ENCODE data around the gene HHLA2. TPM values are rescaled to one million over a fixed set of nuclear protein-coding genes. Genes with fewer than 3 reads are reported as not detected.

HHLA2 gene
- total and polyA plus RNA-seq, 5 donors from 2014 or later: 0.74 TPM; not detected in 4

DNA sequence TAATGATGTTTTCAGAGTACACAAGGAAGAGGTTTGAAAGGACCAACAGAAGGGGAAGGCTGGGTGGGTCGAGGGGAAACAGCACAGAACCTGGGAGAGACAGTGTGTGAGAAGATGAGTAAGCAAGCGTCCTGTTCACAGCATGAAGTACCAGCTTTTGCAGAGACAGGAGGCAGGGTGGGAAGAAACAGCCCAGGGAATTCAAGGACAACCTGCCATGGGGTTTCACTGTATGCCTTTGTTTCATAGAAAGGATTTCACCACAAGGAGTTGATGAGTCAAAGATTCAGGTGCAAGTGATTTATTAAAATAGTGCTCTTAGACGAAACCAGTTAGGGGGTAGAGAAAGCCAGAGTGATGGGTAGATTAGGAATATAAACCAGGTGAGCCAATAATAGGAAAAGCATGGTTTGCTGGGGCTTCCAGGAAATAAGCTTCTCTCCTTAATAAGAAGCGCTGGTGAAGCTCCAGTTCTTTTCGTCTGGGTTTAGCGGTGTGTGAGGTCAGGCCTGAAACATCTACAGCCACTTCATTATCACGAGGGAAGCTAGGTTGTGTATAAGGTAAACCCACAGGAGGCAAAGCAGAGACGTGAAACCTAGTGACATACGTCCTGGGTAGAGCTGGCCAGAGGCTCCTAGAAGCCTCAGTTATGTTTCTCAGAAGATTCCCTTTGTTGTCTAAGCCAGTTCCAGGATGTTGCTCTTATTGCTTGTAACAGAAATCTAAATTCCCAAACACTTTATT lies 3.9 kb downstream of the HHLA2 start:
- no peak overlapping the region for H3K4me3 ChIP-seq (ENCODE audit: low read depth, low read length)
- H3K4me3 Mint-ChIP-seq: no peak overlapping the region

DNA sequence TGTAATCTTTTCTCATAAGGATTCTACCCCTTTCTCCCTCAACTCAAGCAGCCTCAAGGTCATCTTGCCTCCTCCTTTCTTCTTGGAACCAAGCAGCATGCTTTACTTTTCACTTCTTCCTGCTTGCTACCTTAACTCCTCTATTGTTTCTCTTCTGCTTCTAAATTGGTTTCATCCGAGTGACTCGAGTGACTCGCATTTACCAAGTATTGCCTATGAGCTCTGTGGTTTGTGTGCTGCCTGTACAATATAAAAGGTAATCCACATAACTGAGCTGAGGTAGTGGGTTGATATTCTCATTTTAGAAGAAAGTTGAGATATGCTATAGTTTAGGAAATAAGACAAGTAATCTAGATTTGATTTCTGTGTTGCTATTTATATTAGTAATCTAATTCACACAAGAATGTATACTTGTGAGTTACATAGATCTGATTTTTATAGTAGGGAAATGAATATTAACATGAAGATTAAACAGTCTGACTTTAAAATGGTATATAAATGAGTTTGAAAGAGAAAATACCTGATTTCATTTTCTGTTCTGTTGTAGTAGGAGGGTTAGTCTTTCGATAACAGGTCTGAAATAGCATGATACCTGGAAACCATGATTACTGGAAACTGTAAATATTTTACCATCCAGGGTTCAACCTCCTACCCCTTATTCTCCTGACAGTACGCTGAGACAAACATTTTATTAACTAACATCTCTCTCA lies 5.5 kb downstream of the HHLA2 start:
- Histone ChIP-seq H3K36me3 (ENCODE audit: control insufficient read depth, insufficient read depth, low read length) (no peaks in the 10 kb centered on the region), H3K4me1 (ENCODE audit: control insufficient read depth, insufficient read depth, low read length, poor library complexity, severe bottlenecking) (peaks cover 8% of the 10 kb centered on the region), H3K9me3 (ENCODE audit: control insufficient read depth in 2 of 2, low read length in 2 of 2) (no peaks in the 10 kb centered on the region), H3K27ac (ENCODE audit: insufficient read depth, low read length, poor library complexity, severe bottlenecking) (no peak overlapping the region), H3K27me3 (ENCODE audit: control insufficient read depth, insufficient read depth, low read length) (no peaks in the 10 kb centered on the region), H3K4me3 (ENCODE audit: low read depth, low read length) (peak overlapping the region; percentile 45)
- H3K36me3 Mint-ChIP-seq: no peaks in the 10 kb centered on the region
- peaks cover 0 to 1% (median 0%) of the 10 kb centered on the region in 7 donors for H3K9me3 Mint-ChIP-seq
- H3K27ac Mint-ChIP-seq: peak overlapping the region; percentile 2 to 39 (median 3)
- peaks cover 16 to 32% (median 22%) of the 10 kb centered on the region in 4 donors for H3K4me1 Mint-ChIP-seq
- H3K4me3 Mint-ChIP-seq: peak overlapping the region; percentile 2 to 63 (median 12)
- peak in 1 of 3 donors; percentile 70 for DNase-seq
- no peaks in the 10 kb centered on the region for H3K27me3 Mint-ChIP-seq
- peak in 1 of 2 donors; percentile 72 for ATAC-seq (ENCODE audit: low read depth in 2 of 2)

More for the DNA sequence above, 3.9 kb downstream of the HHLA2 start:
- DNase-seq (peak in 1 of 3 donors; percentile 22), ATAC-seq (ENCODE audit: low read depth in 2 of 2) (no peak)
- H3K27ac ChIP-seq (ENCODE audit: insufficient read depth, low read length, poor library complexity, severe bottlenecking): no peak overlapping the region
- no peaks in the 10 kb centered on the region for H3K27me3 ChIP-seq (ENCODE audit: control insufficient read depth, insufficient read depth, low read length)
- no peaks in the 10 kb centered on the region for H3K36me3 ChIP-seq (ENCODE audit: control insufficient read depth, insufficient read depth, low read length)
- H3K27me3 Mint-ChIP-seq: no peaks in the 10 kb centered on the region
- peaks cover 8% of the 10 kb centered on the region for H3K4me1 ChIP-seq (ENCODE audit: control insufficient read depth, insufficient read depth, low read length, poor library complexity, severe bottlenecking)
- H3K9me3 Mint-ChIP-seq: peaks cover 0 to 1% (median 0%) of the 10 kb centered on the region in 7 donors
- no peaks in the 10 kb centered on the region for H3K9me3 ChIP-seq (ENCODE audit: control insufficient read depth in 2 of 2, low read length in 2 of 2)
- no peaks in the 10 kb centered on the region for H3K36me3 Mint-ChIP-seq
- no peak overlapping the region for H3K27ac Mint-ChIP-seq
- H3K4me1 Mint-ChIP-seq: peaks cover 19 to 32% (median 22%) of the 10 kb centered on the region in 4 donors

- Histone ChIP-seq H3K4me3 (ENCODE audit: low read depth, low read length) (peak overlapping the region; percentile 45), H3K27me3 (ENCODE audit: control insufficient read depth, insufficient read depth, low read length) (no peaks in the 10 kb centered on the region), H3K36me3 (ENCODE audit: control insufficient read depth, insufficient read depth, low read length) (no peaks in the 10 kb centered on the region), H3K27ac (ENCODE audit: insufficient read depth, low read length, poor library complexity, severe bottlenecking) (no peak overlapping the region), H3K9me3 (ENCODE audit: control insufficient read depth in 2 of 2, low read length in 2 of 2) (no peaks in the 10 kb centered on the region), H3K4me1 (ENCODE audit: control insufficient read depth, insufficient read depth, low read length, poor library complexity, severe bottlenecking) (peaks cover 8% of the 10 kb centered on the region)
- peak overlapping the region in 1 of 4 donors; percentile 17 for H3K4me3 Mint-ChIP-seq
- peaks cover 14 to 32% (median 22%) of the 10 kb centered on the region in 4 donors for H3K4me1 Mint-ChIP-seq
- no peak for ATAC-seq (ENCODE audit: low read depth in 2 of 2)
- H3K36me3 Mint-ChIP-seq: no peaks in the 10 kb centered on the region
- DNase-seq: no peak
- peak overlapping the region; percentile 2 to 32 (median 18) for H3K27ac Mint-ChIP-seq
- peaks cover 0 to 3% (median 0%) of the 10 kb centered on the region in 7 donors for H3K9me3 Mint-ChIP-seq
- H3K27me3 Mint-ChIP-seq: no peaks in the 10 kb centered on the region
These were observed 6.2 kb downstream of the HHLA2 start for GRCh38 chr3:108302570-108302969.

DNA sequence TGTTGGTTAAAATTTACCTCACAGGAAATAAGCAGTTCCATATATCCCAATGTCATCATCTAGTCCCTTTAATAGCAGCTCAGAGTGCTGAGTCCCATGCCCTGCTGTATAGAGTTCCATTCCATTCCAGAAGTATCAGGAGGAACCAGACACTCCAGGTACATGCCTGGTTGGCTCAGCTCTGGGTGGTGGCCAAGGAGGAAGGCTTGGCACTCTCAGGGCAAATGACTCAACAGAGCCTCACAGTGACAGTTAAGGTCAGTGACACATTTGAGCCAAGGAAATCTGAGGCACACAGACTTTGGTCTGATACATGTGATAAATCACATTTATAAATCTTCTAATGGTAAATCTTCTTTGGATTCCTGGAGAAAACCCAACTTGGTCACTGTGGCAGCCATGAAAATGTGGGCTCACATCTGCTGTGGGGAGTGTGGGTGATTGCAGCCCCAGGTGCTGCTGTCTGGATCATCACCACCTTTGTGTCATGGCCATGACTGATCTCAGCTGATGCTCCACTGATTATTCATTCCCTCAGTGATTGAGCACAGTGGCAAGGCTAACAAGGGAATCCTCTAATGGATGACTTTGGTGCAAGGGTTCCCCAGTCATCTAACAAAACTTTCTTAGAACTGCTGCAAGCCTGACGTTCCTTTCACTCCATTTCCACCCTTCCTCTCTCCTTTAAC lies 9.3 kb downstream of the HHLA2 start:
- H3K4me1 ChIP-seq (ENCODE audit: control insufficient read depth, insufficient read depth, low read length, poor library complexity, severe bottlenecking): peaks cover 8% of the 10 kb centered on the region
- no peak overlapping the region for H3K4me3 ChIP-seq (ENCODE audit: low read depth, low read length)
- Mint-ChIP-seq H3K9me3 (peaks cover 0 to 4% (median 2%) of the 10 kb centered on the region in 7 donors), H3K27me3 (no peaks in the 10 kb centered on the region), H3K4me1 (peaks cover 14 to 22% (median 20%) of the 10 kb centered on the region in 4 donors), H3K27ac (no peak overlapping the region), H3K4me3 (no peak overlapping the region), H3K36me3 (no peaks in the 10 kb centered on the region)
- no peak overlapping the region for H3K27ac ChIP-seq (ENCODE audit: insufficient read depth, low read length, poor library complexity, severe bottlenecking)
- H3K9me3 ChIP-seq (ENCODE audit: control insufficient read depth in 2 of 2, low read length in 2 of 2): no peaks in the 10 kb centered on the region
- H3K27me3 ChIP-seq (ENCODE audit: control insufficient read depth, insufficient read depth, low read length): no peaks in the 10 kb centered on the region
- DNase-seq (no peak), ATAC-seq (ENCODE audit: low read depth in 2 of 2) (no peak)
- H3K36me3 ChIP-seq (ENCODE audit: control insufficient read depth, insufficient read depth, low read length): no peaks in the 10 kb centered on the region

DNA sequence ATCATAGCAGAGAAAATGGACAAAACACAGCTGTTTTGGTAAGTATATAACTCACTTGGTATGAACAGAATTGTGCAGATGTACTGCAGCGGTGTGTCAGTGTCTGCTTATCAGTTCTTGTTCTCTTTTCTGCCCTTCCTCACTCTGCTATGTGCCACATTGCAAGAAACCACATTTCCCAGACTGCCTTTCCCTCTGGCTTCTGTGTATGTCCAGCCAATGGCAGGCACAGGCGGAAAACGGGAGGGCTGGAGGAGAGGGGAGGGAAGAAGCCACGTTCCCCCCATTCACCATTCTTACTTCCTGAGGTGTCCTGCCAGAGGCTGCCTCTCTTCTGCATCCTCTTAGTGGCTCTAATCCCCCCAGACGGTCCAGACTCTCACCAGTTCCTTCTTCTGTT lies 15.4 kb downstream of the HHLA2 start:
- H3K9me3 Mint-ChIP-seq: peaks cover 0 to 4% (median 2%) of the 10 kb centered on the region in 7 donors
- Histone ChIP-seq H3K27me3 (ENCODE audit: control insufficient read depth, insufficient read depth, low read length) (peaks cover 2% of the 10 kb centered on the region), H3K36me3 (ENCODE audit: control insufficient read depth, insufficient read depth, low read length) (no peaks in the 10 kb centered on the region), H3K27ac (ENCODE audit: insufficient read depth, low read length, poor library complexity, severe bottlenecking) (no peak overlapping the region), H3K4me3 (ENCODE audit: low read depth, low read length) (no peak overlapping the region), H3K9me3 (ENCODE audit: control insufficient read depth in 2 of 2, low read length in 2 of 2) (no peaks in the 10 kb centered on the region), H3K4me1 (ENCODE audit: control insufficient read depth, insufficient read depth, low read length, poor library complexity, severe bottlenecking) (no peaks in the 10 kb centered on the region)
- no peak overlapping the region for H3K27ac Mint-ChIP-seq
- ATAC-seq (ENCODE audit: low read depth in 2 of 2) (no peak), DNase-seq (no peak)
- H3K27me3 Mint-ChIP-seq: peaks cover 19% of the 10 kb centered on the region
- H3K36me3 Mint-ChIP-seq: peaks cover 3% of the 10 kb centered on the region
- no peak overlapping the region for H3K4me3 Mint-ChIP-seq
- no peaks in the 10 kb centered on the region for H3K4me1 Mint-ChIP-seq

DNA sequence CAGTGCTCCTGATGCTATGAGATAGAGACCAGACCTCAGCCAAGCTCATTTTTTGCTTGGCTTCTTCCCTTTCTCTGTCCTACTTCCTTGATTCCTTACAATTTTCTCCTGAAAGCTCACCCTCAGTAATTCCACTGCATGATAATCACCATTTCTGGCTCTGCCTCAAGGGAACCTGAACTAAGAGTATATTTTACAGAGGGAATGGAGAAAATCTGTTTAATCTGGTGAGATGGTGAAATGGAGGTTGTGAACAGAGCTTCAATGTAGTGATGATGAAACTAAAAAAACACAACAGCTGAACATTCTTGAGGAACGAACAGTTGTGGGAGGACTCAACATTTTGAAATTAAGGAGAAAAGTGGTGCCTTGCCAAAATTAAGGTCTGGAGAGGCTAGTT lies 16.3 kb downstream of the HHLA2 start:
- Mint-ChIP-seq H3K4me1 (no peaks in the 10 kb centered on the region), H3K27ac (no peak overlapping the region), H3K4me3 (no peak overlapping the region), H3K9me3 (peaks cover 0 to 4% (median 2%) of the 10 kb centered on the region in 7 donors), H3K27me3 (peaks cover 19% of the 10 kb centered on the region), H3K36me3 (peaks cover 6% of the 10 kb centered on the region)
- Histone ChIP-seq H3K9me3 (ENCODE audit: control insufficient read depth in 2 of 2, low read length in 2 of 2) (no peaks in the 10 kb centered on the region), H3K4me1 (ENCODE audit: control insufficient read depth, insufficient read depth, low read length, poor library complexity, severe bottlenecking) (no peaks in the 10 kb centered on the region), H3K27me3 (ENCODE audit: control insufficient read depth, insufficient read depth, low read length) (peaks cover 2% of the 10 kb centered on the region), H3K36me3 (ENCODE audit: control insufficient read depth, insufficient read depth, low read length) (no peaks in the 10 kb centered on the region), H3K4me3 (ENCODE audit: low read depth, low read length) (no peak overlapping the region), H3K27ac (ENCODE audit: insufficient read depth, low read length, poor library complexity, severe bottlenecking) (no peak overlapping the region)
- DNase-seq (no peak), ATAC-seq (ENCODE audit: low read depth in 2 of 2) (no peak)

DNA sequence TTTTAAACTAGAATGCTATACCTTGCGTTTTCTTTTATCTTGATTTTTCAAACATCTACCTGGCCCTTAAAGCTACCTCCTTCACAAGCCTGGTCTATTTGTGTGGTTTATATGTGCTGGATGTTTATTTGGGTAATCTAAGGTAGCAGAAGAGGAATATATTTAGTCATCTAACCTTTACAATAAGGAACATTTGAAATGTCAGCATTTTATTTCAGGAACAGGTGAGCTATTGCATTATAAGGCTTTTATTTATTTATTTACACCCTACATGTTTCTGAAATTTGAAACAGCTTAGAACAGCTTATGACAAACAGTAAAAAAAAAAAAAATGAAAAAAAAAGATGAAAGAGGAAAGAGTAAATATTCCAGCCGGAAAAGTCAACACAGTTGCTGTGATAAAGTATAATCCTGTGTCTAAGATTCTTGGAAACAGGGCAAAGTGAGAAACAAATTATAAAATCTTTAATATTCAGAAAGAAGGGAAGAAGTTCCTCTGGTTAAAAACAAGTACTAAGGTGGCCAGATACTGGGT lies 19.5 kb downstream of the HHLA2 start:
- H3K4me1 Mint-ChIP-seq: no peaks in the 10 kb centered on the region
- H3K4me3 Mint-ChIP-seq: no peak overlapping the region
- peaks cover 2% of the 10 kb centered on the region for H3K27me3 ChIP-seq (ENCODE audit: control insufficient read depth, insufficient read depth, low read length)
- H3K36me3 Mint-ChIP-seq: peaks cover 6% of the 10 kb centered on the region
- no peaks in the 10 kb centered on the region for H3K9me3 Mint-ChIP-seq
- H3K36me3 ChIP-seq (ENCODE audit: control insufficient read depth, insufficient read depth, low read length): no peaks in the 10 kb centered on the region
- H3K27ac ChIP-seq (ENCODE audit: insufficient read depth, low read length, poor library complexity, severe bottlenecking): no peak overlapping the region
- H3K27me3 Mint-ChIP-seq: peaks cover 19% of the 10 kb centered on the region
- no peak overlapping the region for H3K4me3 ChIP-seq (ENCODE audit: low read depth, low read length)
- no peaks in the 10 kb centered on the region for H3K4me1 ChIP-seq (ENCODE audit: control insufficient read depth, insufficient read depth, low read length, poor library complexity, severe bottlenecking)
- DNase-seq (no peak), ATAC-seq (ENCODE audit: low read depth in 2 of 2) (no peak)
- H3K27ac Mint-ChIP-seq: no peak overlapping the region
- no peaks in the 10 kb centered on the region for H3K9me3 ChIP-seq (ENCODE audit: control insufficient read depth in 2 of 2, low read length in 2 of 2)

Data from CD4-positive, CD25-positive, alpha-beta regulatory T cell (primary cell).